Activated CD4-positive, CD25-positive, alpha-beta regulatory T cell treated with anti-CD3 and anti-CD28 coated beads, Interleukin-2, amount 50 U/mL, for 72 hours (primary cell): Measurements from ENCODE around the gene XRCC5.
"Not testable (repeated sequence)": the region's sequence is repeated elsewhere in the genome, so short reads cannot be mapped to it uniquely, and the experiment has no call there.

Source experiments
- DNase-seq: peaks from one replicate; pipeline ENCODE4 v3.0.0; 2021

Gene XRCC5

GRCh38 chr2:216119986-216120385 is 10.8 kb downstream of the XRCC5 start:
- no peak for DNase-seq

- no peak for DNase-seq
Observed at GRCh38 chr2:216121255-216121654, 12.1 kb downstream of the XRCC5 start.

- no peak for DNase-seq
Observed at GRCh38 chr2:216126943-216127342, 17.8 kb downstream of the XRCC5 start.

DNA sequence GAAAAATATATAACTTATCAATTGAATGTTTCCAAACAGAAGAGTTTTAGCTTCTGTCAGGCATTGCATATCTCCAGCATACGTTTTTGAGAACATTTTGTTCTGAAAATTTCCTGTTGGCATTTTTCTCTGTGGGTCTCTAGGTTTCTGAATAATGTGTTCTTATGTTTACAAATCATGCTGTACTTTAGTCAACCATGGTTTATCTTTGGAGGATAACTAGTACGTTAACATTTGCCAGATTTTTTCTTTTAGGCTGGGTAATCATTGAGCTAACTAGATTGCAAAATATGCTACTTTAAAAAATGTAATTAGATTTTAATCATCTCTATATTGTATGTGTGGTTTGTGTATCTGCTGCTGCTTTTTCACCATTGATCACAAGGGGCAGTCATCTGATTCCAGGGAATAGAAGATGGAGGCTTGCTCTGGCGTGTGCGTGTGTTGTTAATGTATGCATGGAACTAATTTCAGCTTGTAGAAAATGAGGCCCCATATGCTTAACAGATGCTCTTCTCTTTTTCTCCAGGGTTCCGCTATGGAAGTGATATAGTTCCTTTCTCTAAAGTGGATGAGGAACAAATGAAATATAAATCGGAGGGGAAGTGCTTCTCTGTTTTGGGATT is 21.3 kb downstream of the XRCC5 start:
- DNase-seq = no peak

DNA sequence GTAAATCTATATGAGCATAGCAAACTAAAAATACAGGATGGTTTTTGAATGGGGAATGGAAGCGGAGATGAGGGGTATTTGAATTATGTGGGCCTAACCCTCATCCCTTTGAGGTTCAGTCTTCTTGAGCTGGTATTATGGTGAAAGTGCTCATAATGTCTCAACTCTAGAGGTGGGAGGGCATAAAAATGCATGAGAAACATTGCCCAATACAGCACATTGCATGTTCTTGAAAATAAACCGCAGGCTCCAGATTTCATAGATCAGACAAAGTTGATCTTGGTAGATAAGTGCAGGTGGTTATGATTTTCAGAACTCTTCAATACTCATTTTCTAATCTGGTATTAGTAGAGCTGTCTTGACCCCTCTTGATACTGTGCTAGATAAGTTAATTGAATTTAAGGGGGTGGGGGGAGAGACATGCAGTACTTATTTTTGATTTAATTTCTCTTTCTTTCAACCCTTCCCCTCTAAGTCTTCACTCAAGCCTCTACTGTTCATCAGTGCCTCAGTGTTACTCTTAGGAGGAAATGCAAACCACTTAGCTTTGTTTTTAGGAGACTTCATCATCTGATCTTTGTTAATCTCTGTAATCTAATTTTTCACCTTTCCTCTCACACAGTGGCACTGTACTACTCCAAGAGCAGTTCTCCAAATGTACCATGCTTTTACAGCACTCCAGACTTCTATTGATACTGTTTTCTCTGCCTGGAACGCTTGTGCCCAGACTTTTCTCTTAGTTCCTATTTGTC is 22.2 kb downstream of the XRCC5 start:
- DNase-seq = no peak

DNA sequence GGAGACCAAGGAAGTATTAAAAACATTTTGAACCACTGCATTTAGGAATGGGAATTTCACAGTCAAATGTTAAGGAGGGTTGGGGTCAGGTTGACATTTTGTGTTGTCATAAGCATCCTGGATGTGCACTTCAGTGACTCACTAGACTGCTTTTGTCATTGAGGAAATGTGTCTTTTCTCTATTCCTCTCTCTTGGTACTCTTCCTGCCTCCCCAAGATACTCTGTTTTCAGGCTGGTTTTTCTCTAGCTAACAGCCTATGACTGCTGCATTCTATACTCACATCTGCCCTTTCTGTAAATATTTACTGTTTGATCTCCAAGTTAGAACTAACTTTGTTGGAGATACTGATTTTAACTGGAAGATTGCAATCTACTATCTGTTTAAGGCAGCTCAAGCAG is 23.4 kb downstream of the XRCC5 start:
- DNase-seq = no peak

- no peak for DNase-seq
Observed at GRCh38 chr2:216133397-216133796, 24.2 kb downstream of the XRCC5 start.

DNA sequence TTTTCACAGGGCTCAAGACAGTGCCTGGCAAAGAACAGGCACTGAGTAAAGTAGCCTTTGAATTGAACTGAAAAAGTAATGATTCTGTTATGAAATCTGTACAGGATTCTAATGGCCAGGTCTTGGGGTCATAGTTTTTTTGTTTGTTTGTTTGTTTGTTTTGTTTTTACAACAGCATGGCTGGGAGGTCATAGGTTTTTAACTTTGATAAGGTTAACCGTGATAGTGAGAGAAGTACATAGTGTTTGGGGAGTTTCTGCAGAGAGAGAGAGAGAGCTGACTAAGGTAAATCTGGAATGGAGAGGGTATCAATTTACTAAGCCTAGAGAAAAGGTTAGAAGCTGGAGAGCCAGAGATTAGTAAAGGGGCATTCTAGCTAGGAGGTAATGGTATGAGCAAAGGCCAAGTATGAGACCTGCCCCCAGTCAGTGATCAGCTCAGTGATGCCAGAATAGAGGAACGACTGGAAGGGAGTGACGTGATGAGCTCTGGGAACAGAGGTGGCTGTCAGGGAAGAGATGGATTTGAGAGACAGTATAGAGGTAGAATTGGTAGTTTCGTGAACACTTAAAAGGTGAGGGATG is 25.9 kb downstream of the XRCC5 start:
- no peak for DNase-seq

DNA sequence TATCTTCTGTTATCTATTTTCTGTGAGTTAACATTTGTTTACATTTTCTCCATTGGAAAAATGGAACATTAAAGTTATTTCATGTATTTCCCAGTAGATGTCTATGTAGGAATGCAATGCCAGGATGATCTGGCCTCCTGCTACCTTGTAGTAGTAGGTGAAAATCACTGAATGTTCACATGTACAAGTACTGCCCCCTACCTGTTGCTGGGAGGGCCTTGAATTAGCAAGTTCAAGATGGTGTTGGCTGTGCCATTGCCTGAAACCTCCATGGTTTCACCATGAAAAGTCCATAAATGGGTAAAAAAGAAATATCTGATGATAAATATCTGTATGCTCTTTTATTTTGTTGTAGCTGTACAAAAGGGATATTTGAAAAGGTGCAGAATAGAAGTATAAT is 30.7 kb downstream of the XRCC5 start:
- DNase-seq = no peak

GRCh38 chr2:216141516-216141915 is 32.4 kb downstream of the XRCC5 start:
- DNase-seq = not testable (repeated sequence)

DNA sequence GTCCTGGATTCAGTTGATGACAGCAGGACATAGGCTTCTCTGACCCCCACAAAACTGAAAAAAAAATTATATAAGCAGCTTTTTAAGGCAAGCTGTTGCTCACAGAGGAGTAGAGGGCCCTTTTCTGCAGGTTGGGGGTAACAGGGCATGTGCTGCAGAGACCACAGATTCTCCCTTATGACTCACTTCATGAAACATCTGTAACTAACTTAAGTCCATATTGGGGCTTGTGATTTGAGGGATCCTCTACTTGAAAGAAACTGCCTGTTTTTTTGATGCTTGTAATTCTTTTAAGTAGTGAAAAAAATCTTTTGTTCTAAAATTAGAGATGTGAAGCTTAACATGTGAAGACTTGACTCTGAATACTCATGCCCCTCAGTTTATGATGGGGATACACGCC is 33.4 kb downstream of the XRCC5 start:
- DNase-seq = no peak

- no peak for DNase-seq
Observed at GRCh38 chr2:216144372-216144771, 35.2 kb downstream of the XRCC5 start.

DNA sequence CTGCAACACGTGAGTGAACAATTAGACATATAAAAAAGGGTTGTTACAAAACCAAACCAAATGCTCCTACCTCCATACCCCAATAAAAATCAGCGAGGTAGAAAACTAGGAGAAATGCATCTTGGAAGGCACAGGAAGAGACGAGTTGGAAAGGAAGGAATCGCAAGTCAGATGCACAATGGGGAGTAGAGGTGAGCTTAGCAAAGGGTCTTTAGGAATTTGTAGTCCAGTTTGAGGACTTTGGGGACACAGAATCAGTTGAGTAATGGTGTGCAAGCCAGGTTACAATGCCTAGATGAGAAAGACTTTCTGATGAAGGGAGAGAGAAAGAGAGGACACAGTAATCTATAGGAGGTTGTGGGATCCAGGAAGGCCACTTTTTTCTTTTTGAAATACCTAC is 35.7 kb downstream of the XRCC5 start:
- no peak for DNase-seq

DNA sequence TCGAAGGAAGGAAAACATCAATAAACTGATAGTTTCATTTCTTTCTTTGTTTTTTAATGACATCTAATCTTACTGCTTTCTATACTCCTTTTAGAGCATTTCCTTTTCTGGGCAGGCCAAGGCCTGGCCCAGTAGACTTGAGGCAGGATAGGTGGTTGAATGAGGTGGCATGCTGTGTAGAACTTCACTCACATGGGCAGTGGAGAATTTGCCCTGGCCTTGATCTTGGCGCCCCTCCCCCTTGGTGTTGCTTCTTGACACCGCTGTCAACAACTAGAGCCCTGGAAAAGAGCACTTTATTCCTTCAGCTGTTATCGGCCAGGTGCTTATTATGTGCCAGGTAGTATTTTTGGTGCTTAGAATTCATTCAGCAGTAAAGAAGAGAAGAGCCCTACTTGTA is 37.4 kb downstream of the XRCC5 start:
- DNase-seq = no peak

GRCh38 chr2:216147172-216148131 is 38.3 kb downstream of the XRCC5 start:
- DNase-seq = no peak

- DNase-seq = no peak
Observed at GRCh38 chr2:216148983-216149382, 39.8 kb downstream of the XRCC5 start.

- DNase-seq = no peak
Observed at GRCh38 chr2:216149741-216150140, 40.6 kb downstream of the XRCC5 start.

DNA sequence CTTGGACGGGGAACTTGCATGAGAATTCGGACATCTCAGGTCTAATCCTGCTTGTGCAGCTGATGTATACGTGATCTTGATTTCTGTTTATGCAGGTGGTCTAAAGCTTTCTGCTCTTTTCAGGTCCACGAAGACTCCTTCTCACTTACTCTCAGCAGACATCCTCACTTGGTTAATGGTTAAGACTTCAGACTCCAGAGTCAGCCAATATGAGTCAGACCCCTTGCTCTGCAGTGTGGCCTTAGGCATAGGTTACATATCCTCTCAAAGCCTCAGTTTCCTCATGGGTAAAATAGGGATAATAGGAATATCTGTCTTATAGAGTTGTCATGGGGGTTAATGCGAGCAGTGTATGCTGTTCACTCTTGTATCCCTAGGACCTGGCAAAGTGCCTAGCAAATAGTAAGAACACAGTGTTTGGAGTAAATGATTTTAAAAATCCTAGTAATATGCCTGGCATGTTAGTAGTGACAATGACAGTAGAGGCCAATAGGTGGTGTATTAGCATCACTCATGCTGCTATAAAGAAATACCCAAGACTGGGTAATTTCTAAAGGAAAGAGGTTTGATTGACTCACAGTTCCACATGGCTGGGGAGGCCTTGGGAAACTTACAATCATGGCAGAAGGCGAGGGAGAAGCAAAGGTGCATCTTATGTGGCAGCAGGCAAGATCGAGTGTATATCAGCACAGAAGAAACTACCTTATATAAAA is 42.3 kb downstream of the XRCC5 start:
- no peak for DNase-seq

DNA sequence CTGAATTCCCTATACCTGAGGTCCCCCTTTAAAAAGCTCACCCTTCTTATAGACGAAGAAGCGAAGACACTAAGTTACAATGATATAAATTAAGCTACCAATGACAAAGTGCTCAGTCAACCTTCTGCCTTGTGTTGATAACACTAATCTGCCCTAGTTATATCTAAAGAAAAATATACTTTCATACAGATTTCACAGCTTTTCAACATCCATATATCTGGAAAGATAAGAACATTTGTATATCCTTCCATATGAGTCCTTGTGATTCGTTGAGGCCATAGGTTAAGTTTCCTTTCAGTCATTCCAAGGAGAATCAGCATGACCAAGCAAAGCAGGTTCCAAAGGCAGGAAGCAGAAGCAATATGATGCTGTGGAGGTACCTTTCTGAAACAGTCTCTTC is 46.8 kb downstream of the XRCC5 start:
- no peak for DNase-seq

DNA sequence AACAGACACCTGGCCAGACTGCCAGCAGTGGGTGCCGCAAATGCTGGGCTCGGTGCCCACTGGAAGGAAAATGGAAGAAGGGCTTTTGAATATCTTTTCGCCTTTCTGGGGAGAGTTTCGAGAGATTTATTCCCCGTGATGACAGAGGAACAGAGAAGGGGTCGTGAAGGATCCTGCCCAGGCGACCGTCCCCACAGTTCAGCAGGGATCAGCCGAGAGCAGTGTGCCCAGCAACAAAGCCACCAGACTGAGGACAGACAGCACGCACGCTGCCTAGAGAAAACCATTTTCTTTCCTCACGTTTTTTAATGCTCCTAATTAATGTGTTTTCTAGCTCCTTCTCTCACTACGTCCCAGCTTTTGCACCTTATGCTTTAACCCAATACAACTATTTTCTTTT is 47.7 kb downstream of the XRCC5 start:
- no peak for DNase-seq

DNA sequence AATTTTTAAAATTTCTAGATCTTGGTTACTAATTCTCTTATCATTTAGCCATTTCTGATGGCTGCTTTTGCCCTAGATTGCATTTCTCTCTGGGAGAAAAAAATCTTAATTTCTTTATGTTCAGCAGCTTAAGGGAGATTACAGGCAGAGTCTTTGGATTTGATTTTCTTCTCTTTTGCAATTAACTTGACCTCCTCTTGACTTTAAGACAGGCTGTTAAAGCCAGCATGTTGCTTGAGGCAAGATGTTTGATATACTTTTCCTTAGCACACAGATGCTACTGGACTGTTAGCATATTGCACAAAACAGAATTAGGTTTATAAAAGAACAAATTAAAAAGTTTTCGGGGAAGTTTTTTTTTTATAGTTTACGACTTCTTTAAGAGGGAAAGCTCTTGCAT is 50.0 kb downstream of the XRCC5 start:
- no peak for DNase-seq

DNA sequence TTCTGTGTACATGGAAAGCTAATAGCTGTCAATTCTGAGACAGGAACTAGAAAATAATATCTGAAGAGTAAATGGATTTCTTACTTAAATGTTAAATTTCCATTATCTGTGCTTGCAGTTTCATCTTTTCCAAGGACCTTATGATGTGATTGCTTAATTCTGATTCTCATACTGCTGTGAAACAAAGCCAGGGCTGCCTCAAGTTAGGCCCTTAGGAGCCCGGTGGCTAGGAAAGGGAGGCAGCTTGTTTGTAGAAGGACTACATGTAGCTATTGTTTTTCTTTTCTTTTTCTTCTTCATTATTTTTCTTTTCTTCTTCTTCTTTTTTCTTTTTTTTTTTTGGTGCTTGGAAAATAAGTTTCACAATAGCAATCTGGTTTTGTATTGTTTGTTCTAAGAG is 50.5 kb downstream of the XRCC5 start:
- DNase-seq = no peak

DNA sequence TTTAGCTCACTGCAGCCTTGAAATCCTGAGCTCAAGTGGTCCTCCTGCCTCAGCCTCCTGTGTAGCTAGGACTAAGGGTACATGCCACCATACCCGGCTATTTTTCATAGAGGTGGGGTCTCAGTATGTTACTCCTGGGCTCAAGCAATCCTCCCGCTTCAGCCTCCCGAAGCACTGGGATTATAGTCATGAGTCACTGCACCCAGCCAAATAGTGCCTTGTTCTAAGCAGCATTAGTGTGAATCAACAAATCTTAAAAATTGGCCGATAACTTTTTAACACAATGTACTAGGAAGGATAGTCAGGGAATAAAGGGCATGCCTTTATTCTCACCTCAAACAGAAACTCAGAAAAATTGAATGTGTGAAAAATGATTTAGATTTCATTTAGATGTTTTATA is 51.6 kb downstream of the XRCC5 start:
- no peak for DNase-seq
